Measurements from ENCODE around the gene UBE2O.
A peak's percentile ranks its signal among the peaks of the same experiment; 100 is the strongest.

The UBE2O gene

GRCh38 chr17:76386966-76387765 lies 65.8 kb downstream of the UBE2O start:
- no peak overlapping the region for H3K4me3 ChIP-seq (ENCODE audit: low read depth, low read length)
- no peak for TF ChIP-seq CTCF (IDR thresholded peaks at IDR 0.05; ENCODE audit: low read depth, low read length)

- TF ChIP-seq CTCF (IDR thresholded peaks at IDR 0.05; ENCODE audit: low read depth, low read length), result peak; percentile 56
- peak overlapping the region; percentile 70 for H3K4me3 ChIP-seq (ENCODE audit: low read depth, low read length)
Observed at GRCh38 chr17:76385892-76386786, 66.8 kb downstream of the UBE2O start.

GRCh38 chr17:76384987-76385891 lies 67.7 kb downstream of the UBE2O start:
- no peak for TF ChIP-seq CTCF (IDR thresholded peaks at IDR 0.05; ENCODE audit: low read depth, low read length)
- H3K4me3 ChIP-seq (ENCODE audit: low read depth, low read length), result peak overlapping the region; percentile 70

- TF ChIP-seq CTCF (IDR thresholded peaks at IDR 0.05; ENCODE audit: low read depth, low read length), result no peak
- H3K4me3 ChIP-seq (ENCODE audit: low read depth, low read length), result peak within 1 kb of the TSS; percentile 70
Observed at GRCh38 chr17:76384222-76384986, 68.5 kb downstream of the UBE2O start, which contains the start of gene SPHK1. TSS of gene SPHK1 (plus strand) at chr17:76384609. CDS start at chr17:76385645, 1,036 bp downstream.

- TF ChIP-seq CTCF (IDR thresholded peaks at IDR 0.05; ENCODE audit: low read depth, low read length), result no peak; the same call in 1 of the 2 replicates
- peak overlapping the region; percentile 70 for H3K4me3 ChIP-seq (ENCODE audit: low read depth, low read length)
Observed at GRCh38 chr17:76383546-76384221, 69.3 kb downstream of the UBE2O start.

Measured in WI38 (cell line).